ENCODE measurements around the gene C6orf62.
"Not testable (repeated sequence)": the region's sequence is repeated elsewhere in the genome, so short reads cannot be mapped to it uniquely, and the experiment has no call there.

C6orf62 gene

GRCh38 chr6:24718449-24719124 lies 367 bp downstream of the C6orf62 start (continued):
- TF ChIP-seq, protein P1, sequence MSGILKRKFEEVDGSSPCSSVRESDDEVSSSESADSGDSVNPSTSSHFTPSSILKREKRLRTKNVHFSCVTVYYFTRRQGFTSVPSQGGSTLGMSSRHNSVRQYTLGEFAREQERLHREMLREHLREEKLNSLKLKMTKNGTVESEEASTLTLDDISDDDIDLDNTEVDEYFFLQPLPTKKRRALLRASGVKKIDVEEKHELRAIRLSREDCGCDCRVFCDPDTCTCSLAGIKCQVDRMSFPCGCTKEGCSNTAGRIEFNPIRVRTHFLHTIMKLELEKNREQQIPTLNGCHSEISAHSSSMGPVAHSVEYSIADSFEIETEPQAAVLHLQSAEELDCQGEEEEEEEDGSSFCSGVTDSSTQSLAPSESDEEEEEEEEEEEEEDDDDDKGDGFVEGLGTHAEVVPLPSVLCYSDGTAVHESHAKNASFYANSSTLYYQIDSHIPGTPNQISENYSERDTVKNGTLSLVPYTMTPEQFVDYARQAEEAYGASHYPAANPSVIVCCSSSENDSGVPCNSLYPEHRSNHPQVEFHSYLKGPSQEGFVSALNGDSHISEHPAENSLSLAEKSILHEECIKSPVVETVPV (CRISPR knock-in tag; IDR thresholded peaks at IDR 0.05) = no peak
- no peak for TF ChIP-seq ZFP30 (CRISPR knock-in tag; IDR thresholded peaks at IDR 0.05)
- no peak for TF ChIP-seq PPARA (CRISPR knock-in tag; IDR thresholded peaks at IDR 0.05; ENCODE audit: borderline replicate concordance)

GRCh38 chr6:24716602-24717148 lies 2.3 kb downstream of the C6orf62 start:
- not testable (repeated sequence) for ATAC-seq

- no peak for TF ChIP-seq POU6F1 (CRISPR knock-in tag; IDR thresholded peaks at IDR 0.05; ENCODE audit: borderline replicate concordance, low read depth)
- no peak for TF ChIP-seq TOX (CRISPR knock-in tag; IDR thresholded peaks at IDR 0.05; ENCODE audit: borderline replicate concordance)
- TF ChIP-seq ESRRG (CRISPR knock-in tag; IDR thresholded peaks at IDR 0.05) = no peak
- ATAC-seq = no peak
These were observed 8.2 kb downstream of the C6orf62 start for GRCh38 chr6:24710519-24711303.

DNA sequence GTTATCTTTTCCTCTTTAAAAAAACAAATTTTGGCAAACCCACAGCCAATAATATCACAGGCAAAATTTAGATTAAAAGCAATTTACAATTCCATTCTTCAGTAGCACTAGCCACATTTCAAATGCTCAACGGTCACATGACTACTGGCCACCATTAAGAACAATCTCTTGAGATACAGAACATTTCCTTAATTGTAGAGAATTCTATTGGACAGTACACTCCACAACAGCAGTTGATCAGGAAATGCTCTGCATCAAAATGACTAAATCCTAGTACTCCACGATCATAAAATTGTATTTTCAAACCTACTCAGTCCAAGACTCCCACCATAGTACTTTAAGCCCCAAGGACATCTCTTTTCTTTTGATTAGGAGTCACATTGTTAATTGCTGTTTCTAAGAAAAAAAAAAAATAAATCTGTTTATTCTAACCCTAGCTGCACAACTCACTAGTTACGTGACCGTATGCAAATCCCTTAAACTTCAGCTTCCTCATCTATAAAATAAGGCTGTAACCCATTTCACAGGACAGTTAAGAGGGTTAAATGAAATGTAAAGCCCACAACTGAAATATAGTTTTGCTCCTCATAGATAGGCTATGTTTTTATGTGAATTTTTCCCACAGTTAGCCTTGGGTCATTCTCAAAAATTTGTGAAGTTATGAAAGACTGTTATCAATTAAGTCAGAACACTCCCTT lies 9.8 kb downstream of the C6orf62 start:
- no peak for ATAC-seq
- TF ChIP-seq RARB (CRISPR knock-in tag; IDR thresholded peaks at IDR 0.05) (no peak), PPARA (CRISPR knock-in tag; IDR thresholded peaks at IDR 0.05; ENCODE audit: borderline replicate concordance) (no peak)
- TF ChIP-seq, protein P2, sequence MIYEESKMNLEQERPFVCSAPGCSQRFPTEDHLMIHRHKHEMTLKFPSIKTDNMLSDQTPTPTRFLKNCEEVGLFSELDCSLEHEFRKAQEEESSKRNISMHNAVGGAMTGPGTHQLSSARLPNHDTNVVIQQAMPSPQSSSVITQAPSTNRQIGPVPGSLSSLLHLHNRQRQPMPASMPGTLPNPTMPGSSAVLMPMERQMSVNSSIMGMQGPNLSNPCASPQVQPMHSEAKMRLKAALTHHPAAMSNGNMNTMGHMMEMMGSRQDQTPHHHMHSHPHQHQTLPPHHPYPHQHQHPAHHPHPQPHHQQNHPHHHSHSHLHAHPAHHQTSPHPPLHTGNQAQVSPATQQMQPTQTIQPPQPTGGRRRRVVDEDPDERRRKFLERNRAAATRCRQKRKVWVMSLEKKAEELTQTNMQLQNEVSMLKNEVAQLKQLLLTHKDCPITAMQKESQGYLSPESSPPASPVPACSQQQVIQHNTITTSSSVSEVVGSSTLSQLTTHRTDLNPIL (CRISPR knock-in tag; IDR thresholded peaks at IDR 0.05; ENCODE audit: low read depth) = 0 out of 2 replicates have a peak, but pooled peaks have one; percentile 6

- ATAC-seq = no peak
These were observed 10.3 kb downstream of the C6orf62 start for GRCh38 chr6:24708612-24709011.

More at GRCh38 chr6:24708612-24709011, 10.3 kb downstream of the C6orf62 start:
- TF ChIP-seq PPARA (CRISPR knock-in tag; IDR thresholded peaks at IDR 0.05; ENCODE audit: borderline replicate concordance) = no peak
- TF ChIP-seq, protein P1 (CRISPR knock-in tag; IDR thresholded peaks at IDR 0.05) = no peak
- no peak for TF ChIP-seq TOX (CRISPR knock-in tag; IDR thresholded peaks at IDR 0.05; ENCODE audit: borderline replicate concordance)
- TF ChIP-seq, protein P2 (CRISPR knock-in tag; IDR thresholded peaks at IDR 0.05; ENCODE audit: low read depth) = no peak
- no peak for TF ChIP-seq CSDC2 (CRISPR knock-in tag; IDR thresholded peaks at IDR 0.05)
- TF ChIP-seq OSR1 (CRISPR knock-in tag; IDR thresholded peaks at IDR 0.05) = no peak
- TF ChIP-seq ZFP30 (CRISPR knock-in tag; IDR thresholded peaks at IDR 0.05) = no peak
- no peak for TF ChIP-seq SNAI2 (CRISPR knock-in tag; IDR thresholded peaks at IDR 0.05)
- no peak for TF ChIP-seq PATZ1 (CRISPR knock-in tag; IDR thresholded peaks at IDR 0.05; ENCODE audit: borderline replicate concordance)
- no peak for TF ChIP-seq ZC3H10 (CRISPR knock-in tag; IDR thresholded peaks at IDR 0.05)
- no peak for TF ChIP-seq ESRRG (CRISPR knock-in tag; IDR thresholded peaks at IDR 0.05)

Measured in SK-N-SH treated with all-trans-retinoic acid at 6 μM for 48 hours (cell line).